Hepatocyte (in vitro differentiated cells): ENCODE data around the gene DNAH9. TPM values are rescaled to one million over a fixed set of nuclear protein-coding genes. Genes with fewer than 3 reads are reported as not detected.

ENCODE experiments used
- DNase-seq: peaks from one replicate; pipeline ENCODE4 v3.0.0-alpha.2; 2016; ENCODE audit warnings: low spot score
- H2AFZ ChIP-seq: fragments of 200-600 bp; sonication (generic); 2 replicates; pipeline ENCODE4 v1.6.0; 2016; ENCODE audit warnings: antibody characterized with exemption, mild to moderate bottlenecking
- H3K27ac ChIP-seq: fragments of 200-600 bp; sonication (generic); 2 replicates; pipeline ENCODE4 v1.5.1; 2016; ENCODE audit warnings: mild to moderate bottlenecking
- H3K27me3 ChIP-seq: fragments of 200-600 bp; sonication (generic); 2 replicates; pipeline ENCODE4 v1.6.1; 2016
- H3K36me3 ChIP-seq: fragments of 200-600 bp; sonication (generic); replicated peaks from 2 replicates; pipeline ENCODE4 v1.5.1; 2016; ENCODE audit warnings: low read depth; ENCODE audit not compliant: insufficient read depth
- H3K4me1 ChIP-seq: fragments of 200-600 bp; sonication (generic); 2 replicates; pipeline ENCODE4 v1.5.1; 2016; ENCODE audit warnings: mild to moderate bottlenecking, moderate library complexity; ENCODE audit not compliant: insufficient read depth
- H3K4me2 ChIP-seq: fragments of 200-600 bp; sonication (generic); 2 replicates; pipeline ENCODE4 v1.6.0; 2016
- H3K4me3 ChIP-seq: fragments of 200-600 bp; sonication (generic); 2 replicates; pipeline ENCODE4 v1.5.1; 2016; ENCODE audit warnings: mild to moderate bottlenecking
- H3K79me2 ChIP-seq: fragments of 200-600 bp; sonication (generic); 2 replicates; pipeline ENCODE4 v1.6.0; 2017; ENCODE audit warnings: mild to moderate bottlenecking
- H3K9me2 ChIP-seq: fragments of 200-600 bp; sonication (generic); replicated peaks from 2 replicates; pipeline ENCODE4 v1.6.0; 2017; ENCODE audit warnings: mild to moderate bottlenecking; ENCODE audit not compliant: insufficient read depth
- H3K9me3 ChIP-seq: fragments of 200-600 bp; sonication (generic); 2 replicates; pipeline ENCODE4 v1.5.1; 2016; ENCODE audit warnings: low read depth, mild to moderate bottlenecking
- H4K20me1 ChIP-seq: fragments of 200-600 bp; sonication (generic); 2 replicates; pipeline ENCODE4 v1.6.0; 2016; ENCODE audit warnings: mild to moderate bottlenecking; ENCODE audit not compliant: insufficient read depth, poor library complexity, severe bottlenecking
- CTCF ChIP-seq: fragments of 200-600 bp; sonication (generic); IDR thresholded peaks from 2 replicates; pipeline ENCODE4 v1.5.1; 2016; ENCODE audit warnings: antibody characterized with exemption, mild to moderate bottlenecking; ENCODE audit not compliant: poor library complexity
- EZH2 ChIP-seq: fragments of 200-600 bp; sonication (generic); IDR thresholded peaks from 2 replicates; pipeline ENCODE4 v1.6.1; 2016; ENCODE audit warnings: antibody characterized with exemption, mild to moderate bottlenecking, borderline replicate concordance
- EZH2phosphoT487 ChIP-seq: fragments of 200-600 bp; sonication (generic); IDR thresholded peaks from one replicate; pipeline ENCODE4 v1.6.1; 2018; ENCODE audit warnings: antibody characterized with exemption, mild to moderate bottlenecking, low read depth, moderate library complexity; ENCODE audit not compliant: unreplicated experiment, severe bottlenecking
- WGBS: methylation state at CpG from one replicate; pipeline ENCODE4 v1.1.6; 2016; ENCODE audit warnings: low lambda C conversion rate; ENCODE audit errors: missing lambda C conversion rate; 5-methylcytosine and 5-hydroxymethylcytosine counted together
- polyA plus RNA-seq: library from polyadenylated mRNA; unstranded; fragments of >200 nt; fragmentation: Nextera tagmentation; extraction: Ambion mirVana; gene quantifications from 2 replicates; pipeline ENCODE4 v1.2.1, GENCODE V29; 2016
- total RNA-seq: library from RNA; depleted of rRNA; stranded (reverse); fragments of >200 nt; gene quantifications from 2 replicates; pipeline ENCODE4 v1.2.3, GENCODE V29; 2014

Gene DNAH9
- total and polyA plus RNA-seq, 2 experiments from 2014 or later, result 1.2 to 2.7 TPM

GRCh38 chr17:11991461-11991860, 393.2 kb downstream of the DNAH9 start:
- H2AFZ ChIP-seq, result no peak overlapping the region
- H3K27ac ChIP-seq, result no peak overlapping the region
- H3K4me1 ChIP-seq, result peaks cover 10% of the 10 kb centered on the region
- H3K79me2 ChIP-seq, result peaks cover 12% of the 10 kb centered on the region
- H3K27me3 ChIP-seq, result no peaks in the 10 kb centered on the region
- no peaks in the 10 kb centered on the region for H3K9me2 ChIP-seq
- WGBS, result 63% methylated on average over 4 of the region's 4 CpGs
- H4K20me1 ChIP-seq, result no peaks in the 10 kb centered on the region
- H3K4me3 ChIP-seq, result no peak overlapping the region
- no peak for DNase-seq
- no peaks in the 10 kb centered on the region for H3K9me3 ChIP-seq
- H3K36me3 ChIP-seq, result no peaks in the 10 kb centered on the region
- TF ChIP-seq CTCF (no peak), EZH2 (no peak)
- no peak overlapping the region for H3K4me2 ChIP-seq

- Histone ChIP-seq H2AFZ (peak overlapping the region; percentile 62), H3K4me1 (peaks cover 7% of the 10 kb centered on the region), H3K79me2 (peaks cover 12% of the 10 kb centered on the region), H3K36me3 (no peaks in the 10 kb centered on the region), H3K4me3 (peak overlapping the region; percentile 64), H3K9me2 (no peaks in the 10 kb centered on the region), H3K4me2 (peak overlapping the region; percentile 81), H3K27ac (peak overlapping the region; percentile 90), H3K27me3 (no peaks in the 10 kb centered on the region), H4K20me1 (no peaks in the 10 kb centered on the region), H3K9me3 (no peaks in the 10 kb centered on the region)
- WGBS, result 7% methylated on average over 14 of the region's 14 CpGs
- peak; percentile 49 for DNase-seq
- TF ChIP-seq EZH2phosphoT487, result no peak
- no peak for TF ChIP-seq EZH2
- TF ChIP-seq CTCF, result no peak
These were observed 398.5 kb downstream of the DNAH9 start for GRCh38 chr17:11996722-11997146.

- Histone ChIP-seq H3K9me2 (no peaks in the 10 kb centered on the region), H3K4me3 (peak within 1 kb of the TSS; percentile 64), H2AFZ (peak within 1 kb of the TSS; percentile 97), H3K4me1 (peaks cover 7% of the 10 kb centered on the region), H3K4me2 (peak within 1 kb of the TSS; percentile 81), H3K9me3 (no peaks in the 10 kb centered on the region), H3K27ac (peak within 1 kb of the TSS; percentile 90), H3K36me3 (no peaks in the 10 kb centered on the region), H3K27me3 (no peaks in the 10 kb centered on the region), H3K79me2 (peaks cover 12% of the 10 kb centered on the region), H4K20me1 (no peaks in the 10 kb centered on the region)
- TF ChIP-seq CTCF, result no peak
- TF ChIP-seq EZH2phosphoT487, result no peak
- no peak for TF ChIP-seq EZH2
- 4% methylated on average over 44 of the region's 74 CpGs for WGBS
- DNase-seq, result peak; percentile 99
These were observed 399.1 kb downstream of the DNAH9 start, which contains the start of gene ZNF18 for GRCh38 chr17:11997147-11997971. Gene ZNF18, minus strand, starts transcription at chr17:11997475. Its CDS starts 4,646 bp downstream, at chr17:11992829.
